Hematopoietic multipotent progenitor cell treated with erythropoietin and hydrocortisone succinate and interleukin-3 and kit ligand, for 8 days (in vitro differentiated cells): ENCODE measurements around the gene TUBGCP3.
A peak's percentile ranks its signal among the peaks of the same experiment; 100 is the strongest.

Source experiments
- DNase-seq: peaks from one replicate; pipeline ENCODE4 v3.0.0-alpha.2; 2015

The TUBGCP3 gene

DNA sequence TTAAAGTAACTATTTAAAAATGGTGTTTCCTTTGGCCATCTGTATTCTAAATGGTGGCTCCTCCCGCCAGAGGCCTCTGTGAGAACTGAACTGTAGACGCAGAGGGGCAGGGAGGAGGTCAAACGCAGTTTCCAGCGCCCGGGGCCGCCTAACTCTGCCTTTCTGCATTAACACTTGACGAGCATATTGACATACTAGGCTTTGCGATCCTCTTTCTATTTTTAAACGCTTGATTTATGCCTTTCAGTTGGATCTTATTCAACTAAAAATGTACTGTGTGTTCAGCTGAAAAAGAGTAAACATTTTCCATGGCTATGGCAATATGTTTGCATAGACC lies 137.1 kb downstream of the TUBGCP3 start:
- DNase-seq = no peak

DNA sequence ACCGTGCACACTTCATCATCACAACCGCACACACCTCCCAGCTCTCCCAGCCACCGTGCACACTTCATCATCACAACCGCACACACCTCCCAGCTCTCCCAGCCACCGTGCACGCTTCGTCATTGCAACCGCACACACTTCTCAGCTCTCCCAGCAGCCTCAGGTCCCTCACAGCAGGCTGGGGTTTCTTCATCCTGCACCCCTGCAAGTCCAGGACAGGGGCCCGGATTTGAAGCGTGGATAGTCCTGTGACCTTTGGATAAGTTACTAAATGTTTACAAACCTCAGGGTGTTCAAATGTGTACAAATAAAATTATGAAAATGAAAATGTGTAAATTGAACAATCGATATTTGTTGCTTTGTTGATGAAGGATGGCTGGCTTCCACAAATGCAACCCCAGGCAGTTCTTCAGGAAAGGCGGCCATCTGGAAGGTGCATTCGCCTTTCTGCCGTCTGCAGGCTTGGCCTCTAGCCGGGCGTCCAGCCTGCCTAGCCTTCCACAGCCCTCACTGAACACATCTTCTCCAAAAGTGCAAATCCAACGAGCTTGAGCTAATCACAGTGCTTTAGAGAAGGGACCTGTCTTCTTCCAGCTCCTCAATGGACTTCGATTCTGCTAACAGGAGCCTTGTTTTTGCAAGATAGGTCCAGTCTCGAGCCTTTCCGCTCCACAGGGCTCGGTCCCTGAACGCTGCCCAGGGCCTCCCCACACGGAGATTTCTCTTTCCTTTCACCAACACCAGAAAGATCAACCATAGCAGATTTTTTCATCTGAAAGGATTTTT lies 137.6 kb downstream of the TUBGCP3 start:
- no peak for DNase-seq

DNA sequence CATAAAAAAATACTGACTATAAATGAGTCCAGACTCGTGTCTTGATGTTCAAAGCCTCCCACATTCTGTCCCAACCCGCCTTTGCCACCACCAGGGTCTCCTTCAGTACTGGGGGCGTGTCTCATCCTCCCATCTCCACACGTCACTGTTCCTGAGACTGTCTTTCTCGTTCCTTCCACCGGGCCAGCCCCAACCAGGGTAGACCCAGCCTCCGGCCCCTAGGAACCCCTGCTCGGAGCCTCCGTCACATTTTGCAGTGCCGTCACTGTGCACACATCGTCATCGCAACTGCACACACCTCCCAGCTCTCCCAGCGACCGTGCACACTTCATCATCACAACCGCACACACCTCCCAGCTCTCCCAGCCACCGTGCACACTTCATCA lies 138.4 kb downstream of the TUBGCP3 start:
- no peak for DNase-seq

DNA sequence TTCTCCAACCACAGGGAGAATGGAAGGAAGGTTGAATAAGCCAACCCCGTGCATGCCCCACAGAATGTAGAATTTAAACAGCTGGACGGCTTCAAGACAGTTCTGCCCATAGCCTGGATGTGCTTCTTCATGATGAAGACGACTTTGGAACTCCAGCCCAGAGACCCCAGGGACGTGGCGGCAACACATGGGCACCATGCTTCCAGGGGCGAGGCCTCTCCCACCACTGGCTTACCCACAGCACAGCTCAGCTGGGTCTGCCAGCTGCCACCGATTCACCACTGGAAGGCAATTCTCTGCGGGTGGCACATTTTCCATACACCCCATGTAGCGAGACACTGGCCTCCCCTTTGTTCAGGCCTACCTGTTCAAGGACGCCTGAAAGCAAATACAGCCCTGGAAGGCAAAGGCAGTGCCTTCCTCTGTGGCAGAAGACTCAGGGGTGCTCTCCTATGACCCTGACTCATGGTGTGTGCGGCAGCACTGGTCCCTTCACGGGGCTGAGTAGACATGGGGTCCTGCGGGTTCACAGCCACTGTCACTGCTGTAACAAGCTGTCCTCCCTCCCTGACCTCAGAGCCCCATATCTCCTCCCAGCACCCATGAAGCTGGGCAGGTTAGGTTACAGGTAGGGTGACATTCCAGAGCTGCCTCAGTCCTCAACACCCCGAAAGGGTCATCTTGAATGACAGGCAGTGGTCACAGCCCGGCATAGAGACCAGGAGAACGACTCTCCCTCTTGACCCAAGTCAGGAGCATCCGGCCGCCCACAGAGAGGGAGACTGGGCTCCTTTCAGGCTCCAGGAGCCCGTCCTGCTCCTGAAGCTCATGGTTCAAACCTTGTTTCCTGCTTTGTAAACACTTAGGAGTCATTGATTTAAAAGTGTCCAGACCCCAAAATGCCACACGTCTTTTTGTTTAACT lies 139.1 kb downstream of the TUBGCP3 start:
- DNase-seq = no peak

DNA sequence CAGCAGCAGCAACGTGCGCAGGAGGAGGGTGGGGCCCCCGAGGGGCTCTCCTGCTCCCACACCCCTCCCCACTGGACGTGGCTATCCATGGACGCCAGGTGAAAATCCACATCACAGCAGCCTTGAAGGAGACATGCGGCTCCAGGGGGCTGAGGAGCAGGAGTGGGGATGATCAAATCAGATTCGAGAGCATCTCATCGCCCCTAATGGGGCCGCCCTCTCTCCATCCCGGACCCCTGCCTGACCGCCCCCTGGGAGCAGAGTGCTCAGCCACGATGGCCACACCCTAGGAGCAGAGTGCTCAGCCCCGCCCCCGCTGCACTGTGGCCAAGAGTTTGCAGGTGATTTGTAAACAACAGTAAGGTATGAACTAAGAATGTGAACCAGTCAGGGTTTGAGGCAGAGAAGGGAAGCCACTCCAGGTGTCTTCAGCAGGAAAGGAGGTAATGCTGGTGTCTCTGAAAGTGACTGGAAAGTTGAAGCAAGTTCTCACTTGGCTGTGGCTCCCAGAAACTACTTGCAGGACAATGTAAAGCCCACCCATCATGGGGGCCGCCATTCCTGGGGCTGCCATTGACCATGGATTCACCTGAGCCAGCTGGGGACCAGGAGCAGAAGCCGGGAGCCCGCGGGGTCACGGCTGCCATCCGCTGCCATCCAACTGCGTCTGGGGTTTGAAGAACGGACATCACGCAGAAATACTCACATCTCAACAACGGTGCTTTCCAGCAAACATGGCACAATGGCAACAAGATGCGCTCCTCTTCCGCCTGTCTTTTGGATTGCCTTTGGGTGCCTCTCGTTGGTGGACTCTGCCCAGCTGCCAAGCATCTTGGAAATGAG lies 140.0 kb downstream of the TUBGCP3 start:
- DNase-seq = no peak

DNA sequence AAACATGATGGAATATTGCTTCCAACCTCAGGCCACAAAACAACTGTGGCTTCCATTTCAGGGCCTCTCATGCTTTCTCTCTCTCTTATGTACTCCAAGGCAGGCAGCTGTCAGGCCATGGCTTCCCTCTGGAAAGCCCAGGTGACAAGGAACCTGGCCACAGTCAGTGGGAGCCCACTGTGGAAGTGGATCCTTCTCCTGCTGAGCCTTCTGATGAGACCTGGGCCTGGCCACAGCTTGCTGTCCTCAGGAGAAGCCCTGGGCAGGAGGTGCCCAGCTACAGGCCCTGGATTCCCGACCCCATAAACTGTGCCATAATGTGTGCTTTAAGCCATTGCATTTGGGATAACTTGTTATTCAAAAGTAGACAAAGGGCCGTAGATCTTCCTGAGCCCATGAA lies 140.6 kb downstream of the TUBGCP3 start:
- DNase-seq = no peak

DNA sequence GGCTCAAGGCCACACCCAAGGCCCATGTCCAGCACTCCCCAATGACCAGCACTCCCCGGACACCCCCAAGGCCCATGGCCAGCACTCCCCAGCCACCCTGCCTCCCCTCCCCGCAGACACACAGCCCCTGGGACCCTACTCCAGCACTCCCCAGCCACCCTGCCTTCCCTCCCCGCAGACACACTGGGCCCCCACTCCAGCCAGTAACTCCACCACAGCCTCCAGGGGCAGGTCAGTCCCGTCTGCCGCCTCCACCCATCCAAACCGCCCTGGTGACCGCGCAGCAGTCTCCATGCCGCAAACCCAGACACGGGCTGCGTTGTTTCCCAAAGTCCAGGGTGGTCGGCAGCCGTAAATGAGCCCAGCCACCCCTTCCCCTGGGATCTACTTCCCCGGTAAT lies 141.1 kb downstream of the TUBGCP3 start:
- no peak for DNase-seq

DNA sequence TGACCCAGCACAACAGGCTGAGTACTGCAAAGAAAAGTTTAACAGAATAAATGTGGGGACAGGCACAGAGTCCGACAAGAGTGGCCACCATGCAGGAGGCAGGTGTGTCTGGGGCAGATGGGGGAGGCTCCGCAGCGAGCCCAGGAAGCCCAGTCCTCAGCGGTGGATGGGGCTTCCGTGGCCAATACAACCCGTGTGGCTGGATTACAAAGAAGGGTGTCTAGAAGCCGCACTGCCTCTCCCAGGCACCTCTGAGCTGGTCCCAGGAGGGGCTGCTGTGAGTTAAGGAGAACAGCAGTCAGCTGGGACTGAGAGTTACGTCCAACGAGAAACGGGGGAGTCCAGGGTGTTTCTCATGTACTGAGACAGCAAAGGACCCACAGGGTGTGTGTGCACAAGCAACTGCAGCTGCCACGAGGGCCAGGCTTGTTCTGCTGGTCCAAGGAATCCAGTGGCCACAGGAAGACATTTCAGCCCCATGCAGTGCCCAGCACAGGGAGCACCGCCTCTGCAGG lies 141.5 kb downstream of the TUBGCP3 start:
- no peak for DNase-seq

DNA sequence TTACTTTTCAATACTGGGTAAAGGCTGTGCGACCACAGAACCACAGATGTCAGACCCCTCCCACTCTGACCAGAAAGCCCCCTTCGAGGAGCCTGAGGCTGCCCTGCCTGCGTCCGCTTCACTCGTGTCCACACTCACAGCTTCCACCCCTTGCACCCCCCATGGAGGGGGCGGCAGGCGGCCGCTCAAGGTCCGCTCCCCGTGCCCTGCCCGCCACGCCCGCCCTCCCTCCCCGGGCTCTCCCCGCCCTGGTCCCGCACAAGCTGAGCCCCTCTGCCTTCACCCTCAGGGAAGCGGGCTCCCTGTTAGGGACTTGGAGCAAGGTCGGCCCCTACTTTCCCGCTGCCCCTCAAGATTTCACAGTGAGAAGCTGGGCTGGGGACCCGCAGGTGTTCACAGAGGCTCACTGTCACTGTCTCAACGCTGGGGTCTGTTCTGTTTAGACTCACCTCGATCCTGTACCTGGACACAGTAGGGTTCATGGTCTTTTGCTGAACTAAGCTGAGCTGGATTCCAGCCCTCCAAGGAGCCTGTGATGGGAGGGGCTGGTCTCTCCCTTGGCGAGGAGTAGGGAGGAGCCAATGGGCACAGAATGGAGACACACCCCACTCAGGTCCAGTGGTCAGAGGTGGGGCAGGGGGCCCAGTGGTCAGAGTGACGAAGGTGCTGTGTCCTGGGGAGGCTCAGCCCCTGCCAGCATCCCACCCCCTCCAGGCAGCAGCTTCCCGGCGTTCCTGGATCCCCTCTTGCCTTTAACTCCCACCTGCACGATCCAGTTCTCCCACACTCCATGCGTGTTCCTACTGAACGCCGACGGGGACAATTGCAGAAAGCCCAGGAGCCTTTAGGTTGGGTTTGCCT lies 142.3 kb downstream of the TUBGCP3 start:
- no peak for DNase-seq

DNA sequence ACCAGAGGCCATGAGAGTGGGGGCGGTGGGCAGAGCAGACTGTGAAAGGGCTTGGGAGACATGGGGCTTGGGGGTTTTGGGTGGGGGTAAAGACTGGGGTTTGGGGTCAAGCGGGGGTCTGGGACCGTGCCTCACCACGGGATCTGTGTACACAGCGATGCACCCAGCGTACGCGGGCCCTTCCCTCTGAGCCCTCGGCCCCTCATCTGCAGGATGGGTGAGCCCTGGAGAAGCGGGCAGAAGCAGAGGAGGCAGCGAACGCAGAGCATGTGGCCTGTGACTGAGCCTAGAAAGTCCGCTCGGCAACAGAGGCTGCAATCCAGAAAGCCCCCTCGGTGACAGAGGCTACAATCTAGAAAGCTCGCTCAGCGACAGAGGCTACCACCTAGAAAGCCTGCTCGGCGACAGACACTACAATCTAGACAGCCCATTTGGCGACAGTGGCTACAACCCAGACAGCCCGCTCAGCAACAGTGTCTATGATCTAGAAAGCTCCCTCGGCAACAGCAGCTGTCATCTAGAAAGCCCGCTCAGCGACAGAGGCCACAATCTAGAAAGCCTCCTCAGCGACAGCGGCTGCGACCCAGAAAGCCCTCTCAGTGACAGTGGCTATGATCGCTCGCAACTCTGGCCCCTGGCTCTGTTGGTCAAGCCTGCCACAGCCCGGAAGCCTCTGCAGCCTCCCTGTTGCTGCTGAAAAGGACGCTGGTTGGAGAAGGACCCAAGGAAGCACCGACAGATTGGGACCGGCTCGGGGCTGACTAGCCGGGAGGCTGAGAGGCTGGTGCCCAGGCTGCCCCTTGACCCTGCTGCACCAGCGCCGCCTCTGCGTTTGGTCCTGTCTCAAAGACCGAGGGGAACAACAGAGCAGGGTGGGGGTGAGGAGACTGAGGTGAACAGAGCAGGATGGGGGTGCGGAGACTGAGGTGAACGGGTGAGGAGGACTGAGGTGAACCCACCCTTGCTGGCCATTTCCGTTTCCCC lies 143.2 kb downstream of the TUBGCP3 start:
- DNase-seq = no peak

DNA sequence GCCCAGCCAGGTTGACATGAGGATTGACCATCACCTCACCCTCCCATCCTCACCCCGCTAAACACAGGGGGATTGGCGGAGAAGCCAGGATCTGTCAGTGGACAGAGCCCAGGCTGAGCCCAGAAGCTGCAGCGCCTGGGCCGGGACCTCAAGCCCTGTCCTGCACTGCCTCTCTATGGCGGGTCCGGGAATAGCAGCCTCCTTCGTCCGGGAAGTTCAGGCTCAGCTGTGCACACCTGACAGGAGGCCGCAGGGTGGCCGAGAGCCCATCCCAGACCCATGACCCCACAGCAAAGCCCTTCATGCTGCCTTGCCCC lies 144.0 kb downstream of the TUBGCP3 start:
- peak; percentile 55 for DNase-seq

DNA sequence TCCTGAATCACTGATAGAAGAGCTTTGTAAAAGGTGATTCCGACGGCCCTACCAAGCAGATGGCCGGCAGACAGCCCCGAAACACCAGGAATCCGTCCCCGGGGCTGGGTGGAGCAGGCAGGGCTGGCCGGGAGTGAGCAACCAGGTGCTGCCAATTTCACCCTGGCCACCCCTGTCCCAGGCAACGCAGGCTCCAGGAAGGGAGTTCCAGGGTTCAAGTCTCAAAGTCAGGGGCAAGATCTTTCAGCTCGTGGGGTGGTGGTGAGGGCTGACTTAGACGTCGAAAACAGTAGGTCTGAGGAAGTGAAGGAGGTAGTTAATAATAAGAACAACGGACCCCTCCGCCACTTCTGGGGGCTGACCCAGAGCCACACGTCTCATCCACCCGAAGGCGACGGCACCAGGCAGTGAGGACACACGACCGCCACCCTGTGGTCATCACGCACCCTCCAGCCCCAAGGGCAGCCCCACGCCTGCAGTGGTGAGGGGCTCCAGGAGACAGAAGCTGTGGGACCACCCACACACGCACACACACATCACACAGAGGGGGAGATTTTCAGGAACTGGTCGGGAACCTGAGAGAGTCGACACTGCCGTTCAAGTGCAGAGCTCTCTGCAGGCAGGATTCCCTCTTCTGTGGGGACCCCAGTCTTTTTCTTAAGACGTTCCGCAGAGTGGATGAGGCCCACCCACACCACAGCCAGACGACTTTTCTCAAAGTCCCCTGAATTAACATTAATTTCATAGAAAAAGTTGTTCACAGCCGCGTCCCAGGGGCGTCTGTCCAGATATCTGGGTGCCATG lies 144.6 kb downstream of the TUBGCP3 start:
- no peak for DNase-seq

DNA sequence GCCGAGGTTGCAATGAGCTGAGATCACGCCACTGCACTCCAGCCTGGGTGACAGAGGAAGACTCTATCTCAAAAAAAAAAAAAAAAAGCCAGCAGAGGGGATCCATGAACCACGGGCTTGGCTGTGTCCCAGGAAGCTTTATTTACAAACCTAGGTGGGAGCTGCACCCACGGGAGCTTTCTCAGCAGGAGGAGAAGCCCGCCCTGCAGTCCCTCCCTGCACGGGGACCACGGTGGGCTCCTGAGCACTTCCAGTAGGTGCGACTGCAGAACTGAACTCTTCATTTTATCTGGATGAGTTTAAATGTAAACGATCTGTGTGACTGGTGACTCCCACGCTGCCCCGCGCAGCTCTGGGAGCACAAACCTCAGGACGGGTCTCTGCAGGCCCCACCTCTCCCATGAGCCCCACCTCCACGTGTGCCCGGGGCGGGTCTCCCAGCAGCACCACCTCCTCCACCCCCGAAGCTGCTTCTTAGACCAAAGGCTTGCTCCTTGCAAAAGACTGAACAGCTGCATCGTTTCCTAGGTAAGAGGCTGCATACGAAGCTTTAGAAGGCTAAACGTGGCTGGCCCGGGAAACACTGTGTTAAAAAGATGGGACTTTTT lies 145.4 kb downstream of the TUBGCP3 start:
- no peak for DNase-seq

DNA sequence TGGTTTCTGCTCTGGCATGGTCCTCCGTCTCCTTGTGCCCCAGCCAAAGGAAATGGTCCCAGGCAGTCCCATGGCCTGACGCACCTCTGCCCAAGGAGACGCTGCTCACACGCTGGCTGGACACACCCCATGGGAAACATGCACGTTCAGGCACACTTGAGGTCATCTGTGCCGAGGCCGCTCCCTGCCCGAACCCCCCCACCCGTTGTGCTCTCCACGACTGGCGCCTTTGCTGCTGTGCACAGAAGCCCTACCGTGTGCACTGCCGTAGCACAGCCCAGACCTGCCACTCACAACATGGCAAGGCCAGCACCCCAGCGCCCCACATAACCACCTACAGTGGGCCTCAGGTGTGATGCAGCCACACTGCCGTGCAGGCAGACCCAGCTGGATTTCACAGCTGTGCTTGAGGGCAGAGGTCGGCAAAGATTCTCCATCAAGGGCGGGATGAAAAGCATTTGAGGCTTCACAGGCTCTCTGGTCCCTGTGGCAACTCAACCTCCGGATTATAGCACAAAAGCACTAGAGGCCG lies 146.1 kb downstream of the TUBGCP3 start:
- DNase-seq = no peak

DNA sequence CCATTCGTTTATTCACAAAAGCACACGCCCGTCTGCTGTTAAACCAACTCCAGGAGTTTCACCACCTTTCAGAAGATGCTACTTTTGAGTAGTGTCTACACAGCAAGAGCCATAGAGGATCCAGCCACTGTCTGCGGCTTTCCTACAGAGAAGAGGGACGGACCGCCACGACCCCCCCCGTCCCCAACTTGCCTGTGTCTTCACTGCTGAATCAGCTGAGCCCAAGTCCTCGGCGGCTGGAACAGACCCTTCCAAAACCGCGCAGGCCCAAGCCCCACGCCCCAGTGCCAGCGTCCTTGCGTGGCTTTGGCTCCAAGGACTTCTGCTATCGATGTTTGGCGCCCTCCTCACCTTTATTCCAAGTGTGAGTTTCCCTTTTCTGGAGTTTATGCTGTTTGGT lies 146.7 kb downstream of the TUBGCP3 start:
- DNase-seq = no peak

DNA sequence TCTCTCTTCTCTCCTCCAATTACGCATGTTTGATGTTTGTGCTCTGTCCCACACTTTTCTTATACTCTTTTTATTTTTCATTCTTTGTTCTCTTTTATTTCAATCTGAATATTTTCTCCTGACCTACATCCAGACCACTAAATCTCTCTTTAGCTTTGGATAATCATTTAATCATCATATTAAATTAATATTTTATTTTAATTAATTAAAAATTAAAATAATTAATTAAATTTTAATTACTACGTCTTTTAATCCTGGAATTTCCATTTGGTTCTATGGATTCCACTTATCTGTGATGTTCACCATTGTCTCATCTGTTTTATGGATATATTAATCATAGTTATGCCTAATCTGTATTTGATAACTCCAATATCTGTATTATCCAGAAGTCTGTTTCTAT lies 149.4 kb downstream of the TUBGCP3 start:
- DNase-seq = no peak

DNA sequence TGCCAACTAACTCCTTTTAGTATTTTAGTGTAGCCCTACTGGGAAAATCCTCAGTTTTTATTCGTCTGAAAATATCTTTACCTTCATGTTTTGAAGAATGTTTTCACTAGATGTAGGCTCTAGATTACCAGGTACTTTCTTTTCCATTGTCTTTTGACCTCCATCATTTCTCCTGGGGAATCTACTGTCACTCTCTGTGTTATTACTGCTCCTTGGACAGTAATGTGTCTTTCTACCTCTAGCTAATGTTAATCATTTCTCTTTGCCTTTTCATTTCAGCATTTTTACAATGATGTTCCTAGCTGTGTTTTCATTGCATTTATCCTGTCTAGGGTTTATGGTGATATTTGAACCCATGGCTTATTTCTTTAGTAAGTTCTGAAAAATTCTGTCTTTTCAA lies 149.9 kb downstream of the TUBGCP3 start:
- no peak for DNase-seq

DNA sequence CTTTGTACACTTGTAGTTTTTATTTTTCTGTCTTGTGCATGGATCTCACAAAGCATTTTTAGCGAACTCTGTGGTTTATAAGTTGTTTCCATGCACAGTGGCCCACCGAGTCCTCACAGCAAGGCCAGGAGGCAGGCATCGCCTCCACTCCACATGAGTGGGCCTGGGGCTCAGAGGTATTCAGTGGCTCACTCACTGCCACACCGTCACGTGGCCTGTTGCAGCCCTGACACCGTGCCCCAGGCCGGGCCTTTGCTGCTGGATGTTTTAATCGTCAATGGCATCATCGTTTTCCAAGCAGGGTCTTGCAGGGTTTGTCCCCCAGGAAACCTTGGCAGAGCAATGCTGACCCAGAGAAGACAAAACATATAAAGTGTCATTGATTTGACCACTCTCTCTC lies 152.0 kb downstream of the TUBGCP3 start:
- no peak for DNase-seq
